Hindlimb muscle (tissue), 1 donor: Measurements from ENCODE around the gene TYK2. TPM values are rescaled to one million over a fixed set of nuclear protein-coding genes. Genes with fewer than 3 reads are reported as not detected.
A peak's percentile ranks its signal among the peaks of the same experiment; 100 is the strongest.
"Not testable (repeated sequence)": the region's sequence is repeated elsewhere in the genome, so short reads cannot be mapped to it uniquely, and the experiment has no call there.

Experiments used
- DNase-seq: peaks from one replicate; pipeline ENCODE4 v3.0.0-alpha.2; 2013
- polyA plus RNA-seq: library from polyadenylated mRNA; unstranded; fragments of 120-200 nt; gene quantifications from one replicate; pipeline ENCODE4 v1.2.1, GENCODE V29; 2013; ENCODE audit not compliant: insufficient read length

The TYK2 gene
- polyA plus RNA-seq, 1 donor, result 71.8 TPM

DNA sequence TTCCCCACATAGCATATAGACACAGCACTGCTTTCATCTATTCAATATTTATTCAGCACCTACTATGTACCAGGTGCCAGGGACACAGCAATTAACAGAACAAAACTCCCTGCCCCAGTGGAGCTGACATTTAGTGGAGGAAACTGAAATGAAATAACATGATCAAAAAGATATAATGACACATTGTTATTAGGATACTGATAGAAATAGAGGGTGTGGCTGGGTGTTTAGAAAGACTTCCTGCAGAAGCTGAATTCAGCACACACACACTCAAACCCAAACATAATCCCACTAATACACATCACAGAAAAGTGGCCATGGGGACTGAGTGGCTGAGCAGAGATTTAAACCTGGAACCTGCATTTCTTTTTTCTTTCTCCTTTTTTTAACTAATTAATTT is 26.7 kb upstream of the TYK2 start:
- DNase-seq, result no peak

DNA sequence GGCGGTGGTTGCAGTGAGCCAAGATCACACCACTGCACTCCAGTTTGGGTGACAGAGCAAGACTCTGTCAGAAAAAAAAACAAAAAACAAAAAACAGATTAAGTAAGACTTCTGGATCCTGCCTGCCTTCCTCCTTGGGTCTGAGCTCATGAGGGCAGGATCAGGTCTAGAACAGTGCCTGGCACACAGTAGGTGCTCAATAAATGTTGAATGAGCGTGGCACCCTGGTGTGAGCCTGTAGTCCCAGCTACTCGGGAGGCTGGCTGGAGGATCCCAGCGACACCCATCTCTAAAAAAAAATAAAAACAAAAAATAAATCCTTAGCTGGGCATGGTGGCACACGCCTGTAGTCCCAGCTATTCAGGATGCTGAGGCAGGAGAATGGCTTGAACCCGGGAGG is 25.8 kb upstream of the TYK2 start:
- DNase-seq, result no peak

DNA sequence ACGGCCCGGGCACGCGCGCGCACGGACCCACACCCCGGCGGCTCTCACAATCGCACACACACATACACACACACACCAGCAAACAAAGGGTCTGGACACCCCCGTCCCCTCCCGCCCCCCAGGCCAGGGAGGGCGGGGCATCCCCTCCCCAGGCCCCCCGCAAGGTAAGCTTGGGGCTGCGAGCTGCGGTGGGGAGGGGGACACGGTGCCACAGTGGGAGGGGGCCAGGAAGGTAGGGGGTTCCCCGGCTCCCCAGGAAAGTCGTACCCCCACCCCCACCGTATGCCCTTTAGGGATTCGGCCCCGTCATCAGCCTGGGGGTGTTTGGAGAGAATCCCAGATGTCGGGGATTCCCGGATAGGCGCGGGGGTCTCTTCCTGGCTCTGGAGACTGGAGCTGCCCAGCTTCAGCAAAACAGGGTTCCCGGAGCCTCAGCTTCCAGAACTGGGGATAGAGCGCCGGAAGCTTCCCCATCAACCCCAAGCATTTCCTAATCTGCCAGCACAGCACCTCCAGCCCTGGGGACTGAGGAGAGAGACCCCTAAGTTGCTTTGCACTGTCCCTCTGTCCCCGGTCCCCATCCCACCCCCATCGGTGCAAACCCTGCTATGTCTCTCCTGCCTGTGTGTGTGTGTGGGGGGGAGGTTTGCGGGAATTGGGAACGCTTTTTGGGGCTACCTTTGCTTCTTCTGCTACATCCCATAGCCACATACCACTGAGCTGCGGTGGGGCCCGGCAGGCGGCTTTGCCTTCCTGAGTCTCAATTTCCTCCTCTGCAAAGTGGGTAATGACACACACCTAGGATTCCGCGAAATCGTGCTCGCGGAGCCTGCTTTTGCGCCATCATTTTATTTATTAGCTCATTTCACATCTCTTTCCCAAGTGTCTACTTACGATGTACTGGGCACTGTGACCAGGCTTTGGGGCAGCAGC is 24.8 kb upstream of the TYK2 start:
- DNase-seq, result no peak

DNA sequence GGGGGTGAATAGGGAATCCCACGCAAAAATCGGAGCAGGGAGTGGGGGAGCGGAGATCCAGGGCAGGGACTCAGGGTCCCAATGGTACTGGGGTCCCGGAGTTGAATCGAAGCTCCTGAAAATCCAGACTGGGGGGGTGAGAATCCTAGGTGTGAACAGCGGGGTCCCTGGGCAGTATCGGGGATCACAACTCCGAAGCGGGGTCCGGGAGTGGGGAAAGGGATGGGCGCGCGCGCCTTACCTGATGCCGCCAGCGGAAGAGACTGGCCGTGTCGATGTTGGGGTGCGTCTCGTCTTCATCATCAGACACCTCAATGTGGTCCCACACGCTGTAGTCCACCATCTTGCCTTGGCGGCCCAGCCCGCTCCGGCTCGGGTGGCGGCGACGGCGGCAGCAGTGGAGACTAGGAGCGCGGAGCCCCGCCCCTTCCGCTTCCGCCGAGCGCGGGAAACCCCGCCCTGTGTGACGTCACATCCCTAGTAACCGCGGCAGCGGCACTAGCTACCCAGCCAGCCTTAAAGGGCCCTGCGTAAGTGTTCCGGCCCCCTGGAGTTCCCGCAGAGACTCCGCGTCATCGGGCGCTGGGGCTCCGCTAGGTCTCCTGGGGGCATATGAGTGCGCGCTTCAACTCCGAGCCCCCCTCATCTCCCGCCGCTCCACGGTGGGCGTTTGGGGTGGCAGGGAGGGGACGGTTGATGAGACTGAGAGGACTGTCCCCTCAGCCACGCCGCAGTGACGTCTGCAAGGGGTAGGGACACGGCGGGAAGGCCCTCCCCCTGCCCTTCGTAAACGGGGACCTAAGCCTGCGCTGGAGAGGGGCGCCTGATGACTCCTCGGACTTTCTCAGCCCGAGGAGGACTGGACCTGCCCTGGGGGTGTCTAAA is 23.0 kb upstream of the TYK2 start, which contains the start of gene CDC37:
TSS of gene CDC37 (minus strand) at position 406 of the 885 bp plus-strand sequence. CDS start at position 343, 63 bp downstream.
- DNase-seq, result peak; percentile 98

DNA sequence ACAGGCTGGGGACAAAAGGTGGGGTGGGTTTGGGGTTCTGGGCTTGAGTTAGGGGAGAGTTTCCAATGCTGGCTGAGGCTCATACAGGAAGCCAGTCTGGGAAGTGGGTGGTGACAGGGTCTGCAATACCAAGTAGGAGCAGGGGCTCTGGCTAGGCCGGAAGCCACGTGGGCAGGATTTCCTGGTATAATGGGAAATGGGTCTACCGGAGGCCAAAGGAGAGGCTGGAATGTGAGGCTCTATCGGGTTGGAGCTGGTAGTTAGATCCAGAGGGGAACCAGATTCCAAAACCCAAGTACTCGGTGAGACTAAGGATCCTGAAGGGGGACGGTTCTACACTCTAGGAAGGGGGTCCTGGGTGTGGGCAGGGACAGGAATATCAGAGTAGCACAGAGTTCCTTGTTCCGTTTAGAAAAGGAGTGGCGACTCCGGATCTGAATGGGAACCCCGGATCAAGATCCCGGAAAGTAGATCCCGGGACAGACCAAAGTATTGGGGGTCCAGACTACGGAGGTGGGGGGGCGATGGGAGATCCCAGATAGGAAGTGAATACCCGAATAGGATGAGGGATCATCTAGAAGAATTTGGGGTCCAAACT is 22.2 kb upstream of the TYK2 start:
- no peak for DNase-seq

DNA sequence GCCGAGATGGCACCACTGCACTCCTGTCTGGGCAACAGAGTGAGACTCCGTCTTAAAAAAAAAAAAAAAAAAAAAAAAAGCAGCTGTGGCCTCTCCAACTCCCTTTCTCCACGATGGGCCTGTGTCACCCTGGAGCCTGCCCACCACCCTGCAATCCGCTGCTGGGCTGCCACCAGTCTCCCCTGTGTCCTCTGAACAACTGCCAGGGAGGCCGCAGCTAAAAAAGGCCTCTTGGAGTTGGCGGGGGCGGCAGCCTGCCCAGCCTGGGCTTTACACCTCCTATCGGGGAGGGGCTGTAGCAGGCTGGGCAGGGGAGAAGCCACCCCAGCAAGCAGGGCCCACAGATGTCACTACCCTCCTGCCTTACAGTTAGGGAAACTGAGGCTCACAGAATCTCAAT is 19.5 kb upstream of the TYK2 start:
- no peak for DNase-seq

DNA sequence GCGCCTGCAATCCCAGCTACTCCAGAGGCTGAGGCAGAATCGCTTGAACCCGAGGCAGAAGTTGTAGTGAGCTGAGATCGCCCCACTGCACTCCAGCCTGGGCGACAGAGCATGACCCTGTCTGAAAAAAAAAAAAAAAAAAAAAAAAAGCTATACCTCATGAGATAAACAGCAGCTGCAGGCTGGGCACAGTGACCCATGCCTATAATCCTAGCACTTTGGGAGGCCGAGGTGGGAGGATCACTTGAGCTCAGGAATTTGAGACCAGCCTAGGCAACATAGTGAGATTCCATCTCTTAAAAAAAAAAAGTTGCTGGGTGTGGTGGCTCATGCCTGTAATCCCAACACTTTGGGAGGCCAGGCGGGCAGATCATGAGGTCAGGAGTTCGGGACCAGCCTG is 19.0 kb upstream of the TYK2 start:
- not testable (repeated sequence) for DNase-seq

DNA sequence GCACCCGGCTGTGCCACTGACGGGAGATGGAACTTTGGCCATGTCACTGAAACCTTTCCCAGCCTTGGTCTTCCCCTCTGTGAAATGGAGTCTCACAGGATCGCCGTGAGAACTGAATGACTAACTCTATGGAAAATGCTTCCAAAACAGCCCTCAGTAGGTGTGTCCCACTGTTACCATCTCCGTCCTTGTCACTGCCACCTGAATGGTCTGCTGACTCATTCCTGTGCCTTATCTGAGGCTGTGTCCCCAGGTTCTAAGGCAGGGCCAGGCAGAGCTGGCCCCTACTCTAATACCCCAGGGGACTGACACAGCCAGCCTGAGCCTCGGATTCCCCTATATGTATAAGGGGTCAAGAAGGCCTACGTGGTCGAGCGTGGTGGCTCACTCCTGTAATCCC is 18.4 kb upstream of the TYK2 start:
- DNase-seq, result no peak

DNA sequence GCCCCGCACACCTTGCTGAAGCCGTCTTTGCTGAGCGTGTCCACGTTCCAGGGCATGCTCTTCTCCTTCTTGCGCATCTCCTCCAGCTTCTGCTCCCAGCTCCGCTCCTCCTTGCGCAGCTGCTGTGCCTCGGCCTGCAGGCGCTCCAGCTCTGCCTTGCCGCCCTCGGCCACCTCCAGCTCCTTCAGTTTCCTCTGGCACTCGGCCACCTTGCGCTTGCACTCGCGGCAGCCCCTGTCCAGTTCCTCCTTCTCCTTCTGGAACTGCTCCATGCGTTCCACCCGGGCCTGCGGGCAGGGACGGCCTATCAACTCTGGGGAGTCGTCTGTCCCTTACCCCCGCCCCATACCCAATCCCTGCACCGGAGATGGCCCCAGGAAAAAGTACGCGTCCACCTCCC is 15.5 kb upstream of the TYK2 start:
- DNase-seq, result no peak

DNA sequence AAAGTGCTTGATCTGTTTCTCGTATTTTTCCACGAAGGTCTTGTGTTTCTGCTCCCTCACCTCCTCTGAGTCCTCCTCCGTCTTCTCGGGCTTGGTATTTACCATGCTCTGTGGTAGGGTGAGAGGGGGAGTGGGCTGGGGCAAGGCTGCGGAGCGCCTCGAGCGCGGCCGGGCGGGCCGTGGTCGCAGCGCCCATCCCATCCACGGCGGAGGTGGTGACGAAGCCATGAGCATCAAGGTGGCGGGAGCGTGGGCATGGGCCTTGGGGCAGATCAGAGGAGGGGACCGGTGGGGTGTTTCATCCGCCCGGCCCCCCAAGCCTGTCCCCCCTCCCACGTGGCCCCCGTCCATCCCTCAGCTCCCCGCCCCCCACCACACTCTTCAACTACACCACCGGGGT is 15.1 kb upstream of the TYK2 start:
- DNase-seq, result no peak

DNA sequence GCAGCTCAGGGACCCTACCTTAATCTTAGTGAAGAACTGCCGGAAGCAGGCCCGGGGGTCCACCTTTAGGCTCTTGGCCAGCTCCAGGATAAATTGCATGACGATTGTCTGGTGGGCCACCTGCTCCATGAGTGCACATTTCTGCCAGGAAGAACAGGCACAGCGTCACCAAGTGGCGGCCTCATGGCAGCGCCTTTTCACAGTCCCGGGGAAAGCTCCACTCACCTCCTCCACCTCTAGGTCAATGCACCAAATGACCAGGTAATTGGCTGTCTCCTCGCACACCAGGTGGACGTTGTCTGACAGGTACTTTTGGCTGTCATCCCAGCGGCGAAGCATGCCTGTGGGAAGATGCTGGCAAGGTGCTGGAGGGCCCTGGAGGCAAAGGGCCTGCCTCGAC is 14.6 kb upstream of the TYK2 start:
- DNase-seq, result no peak

DNA sequence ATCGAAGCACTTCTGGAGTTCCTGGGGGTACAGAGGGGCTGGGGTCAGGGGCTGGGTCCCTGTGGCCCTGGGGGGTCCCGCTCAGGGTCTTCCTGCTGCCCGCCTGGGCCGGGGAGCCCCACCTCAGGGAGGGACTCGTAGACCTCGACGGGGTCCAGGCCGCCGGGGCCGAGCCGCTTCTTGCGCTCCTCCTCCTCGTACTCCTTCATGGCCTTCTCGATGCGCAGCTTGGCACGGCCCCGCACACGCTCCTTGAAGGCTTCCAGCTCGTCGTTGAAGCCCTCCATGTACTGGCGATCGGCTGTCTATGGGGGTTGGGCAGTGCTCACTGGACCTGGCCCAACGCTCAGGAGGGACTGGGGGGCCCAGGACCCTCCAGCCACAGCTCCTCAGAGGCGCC is 12.8 kb upstream of the TYK2 start:
- DNase-seq, result no peak

DNA sequence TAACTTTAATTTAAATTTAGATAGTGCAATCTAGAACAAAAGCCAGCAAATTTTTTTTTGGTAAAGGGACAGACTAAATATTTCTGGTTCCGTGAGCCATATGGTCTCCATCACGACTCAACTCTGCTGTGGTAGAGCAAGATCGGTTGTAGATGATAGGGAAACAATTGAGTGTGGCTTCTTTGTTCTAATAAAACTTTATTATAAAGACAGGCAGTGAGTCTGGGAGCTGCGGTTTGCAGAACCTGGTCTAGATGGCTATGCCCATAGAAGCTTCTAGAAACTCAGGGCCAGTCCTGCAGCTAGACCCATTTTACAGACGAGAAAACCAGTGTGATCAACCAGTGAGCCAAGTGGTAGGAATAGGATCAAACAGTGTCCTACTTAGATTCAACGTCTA is 11.7 kb upstream of the TYK2 start:
- no peak for DNase-seq

DNA sequence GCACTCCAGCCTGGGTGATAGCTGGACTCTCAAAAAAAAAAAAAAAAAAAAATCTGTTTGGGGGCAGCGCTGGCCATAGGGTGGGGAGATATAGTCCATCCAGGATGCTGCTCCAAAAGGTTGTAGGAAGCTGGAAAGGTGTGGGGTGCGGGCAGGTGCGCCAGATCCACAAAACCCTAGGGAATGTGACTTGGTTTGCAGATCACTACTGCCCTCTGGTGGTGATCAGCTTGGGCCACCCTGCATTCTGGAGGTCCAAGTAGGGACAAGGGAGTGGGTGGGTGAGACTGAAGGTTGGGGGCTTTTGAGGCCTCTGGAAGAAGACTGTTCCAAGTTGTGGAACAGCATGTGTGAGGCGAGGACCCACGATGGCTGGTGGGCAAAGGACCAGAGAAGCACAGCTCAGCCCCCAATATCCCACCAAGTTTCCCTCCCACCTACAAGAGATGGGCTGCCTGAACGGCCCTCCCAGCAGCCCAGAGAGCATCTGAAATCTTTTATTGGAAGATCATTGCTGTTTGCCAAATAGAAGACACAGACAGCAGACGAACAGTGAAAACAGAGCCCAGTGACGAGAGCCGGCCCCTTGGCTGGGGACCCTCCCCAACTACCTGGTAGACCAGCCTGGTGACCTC is 10.4 kb upstream of the TYK2 start:
- peak; percentile 46 for DNase-seq

DNA sequence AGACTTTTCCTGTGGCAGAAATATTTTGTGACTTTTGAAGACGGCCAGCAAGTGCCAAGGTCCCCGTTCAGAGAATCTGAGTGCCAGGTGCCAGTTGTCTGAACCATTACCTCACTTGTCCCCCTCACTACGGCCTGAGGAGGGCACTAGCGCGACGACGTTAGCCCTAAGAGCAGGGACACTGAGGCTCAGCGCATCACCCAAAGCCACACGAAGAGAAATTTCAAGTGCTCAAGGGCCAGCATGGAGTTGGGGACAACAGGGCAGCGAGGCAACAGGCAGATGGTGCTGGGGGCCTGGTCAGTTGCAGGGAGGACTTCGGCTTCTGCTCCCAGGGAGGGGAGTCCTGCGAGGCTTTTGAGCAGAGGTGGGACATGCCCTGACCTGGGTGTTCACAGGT is 9.5 kb upstream of the TYK2 start:
- no peak for DNase-seq

DNA sequence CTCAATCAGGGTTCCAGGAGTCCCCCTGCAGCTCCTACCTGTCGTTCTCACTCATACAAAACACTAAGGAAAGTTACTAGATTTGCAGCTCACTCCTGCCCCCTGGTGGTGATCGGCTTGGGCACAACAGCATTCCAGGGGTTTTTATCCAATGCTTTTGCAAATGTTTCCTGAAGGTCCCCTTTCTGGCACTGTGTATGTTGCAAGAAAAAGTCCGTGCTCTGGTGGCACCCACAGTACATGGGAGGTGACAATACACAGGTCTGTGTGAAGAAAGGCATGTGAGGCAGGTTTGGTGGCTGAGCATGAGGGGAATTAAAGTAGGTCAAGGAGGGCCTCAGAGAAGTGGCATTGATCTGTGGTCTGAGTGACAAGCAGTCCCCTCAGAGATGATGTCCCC is 8.6 kb upstream of the TYK2 start:
- peak; percentile 79 for DNase-seq

DNA sequence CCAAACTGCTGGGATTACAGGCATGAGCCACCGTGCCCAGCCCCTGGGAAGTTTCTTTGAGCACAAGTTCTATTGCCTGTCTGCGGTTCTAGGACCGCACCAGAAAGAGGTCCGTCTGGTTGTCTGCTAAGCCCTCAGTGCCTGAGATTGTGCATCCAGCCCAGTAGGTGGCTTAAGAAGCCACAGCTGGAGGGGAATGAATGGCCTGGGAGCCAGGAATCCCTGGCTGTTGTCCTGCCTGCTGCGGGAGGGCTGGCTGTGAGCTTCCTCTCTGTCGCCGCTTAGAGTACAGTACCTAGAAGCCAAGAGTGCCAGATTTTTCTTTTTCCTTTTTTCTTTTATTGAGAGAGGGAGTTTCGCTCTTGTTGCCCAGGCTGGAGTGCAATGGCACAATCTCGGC is 4.2 kb upstream of the TYK2 start:
- DNase-seq, result no peak

DNA sequence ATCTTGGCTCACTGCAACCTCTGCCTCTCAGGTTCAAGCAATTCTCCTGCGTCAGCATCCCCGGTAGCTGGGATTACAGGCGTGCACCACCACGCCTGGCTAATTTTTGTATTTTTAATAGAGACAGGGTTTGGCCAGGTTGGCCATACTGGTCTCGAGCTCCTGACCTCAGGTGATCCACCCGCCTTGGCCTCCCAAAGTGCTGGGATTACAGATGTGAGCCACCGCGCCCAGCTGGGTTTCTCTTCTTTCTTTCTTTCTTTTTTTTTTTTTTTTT is 2.8 kb upstream of the TYK2 start:
- DNase-seq, result not testable (repeated sequence)

DNA sequence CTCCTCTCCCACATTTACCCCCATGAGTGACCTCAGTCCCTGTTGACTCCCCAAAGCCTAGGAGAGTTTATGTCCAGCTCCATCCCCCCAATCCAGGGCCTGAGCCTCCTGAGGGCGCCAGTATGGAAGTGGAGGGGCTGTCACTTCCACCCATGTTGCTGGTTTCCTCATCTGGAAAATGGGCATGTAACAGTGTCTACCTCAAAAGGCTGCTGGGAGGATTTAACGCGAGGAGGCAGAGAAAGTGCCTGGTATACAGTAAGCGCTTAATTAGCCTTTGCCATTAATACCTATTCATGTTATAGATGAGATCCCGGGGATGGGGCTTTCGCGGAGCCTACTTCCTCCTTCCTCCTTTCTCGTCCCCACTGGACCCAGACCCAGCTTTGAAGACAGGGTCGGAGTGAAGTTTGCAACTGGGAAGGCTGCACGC is 476 bp downstream of the TYK2 start:
- DNase-seq, result no peak

DNA sequence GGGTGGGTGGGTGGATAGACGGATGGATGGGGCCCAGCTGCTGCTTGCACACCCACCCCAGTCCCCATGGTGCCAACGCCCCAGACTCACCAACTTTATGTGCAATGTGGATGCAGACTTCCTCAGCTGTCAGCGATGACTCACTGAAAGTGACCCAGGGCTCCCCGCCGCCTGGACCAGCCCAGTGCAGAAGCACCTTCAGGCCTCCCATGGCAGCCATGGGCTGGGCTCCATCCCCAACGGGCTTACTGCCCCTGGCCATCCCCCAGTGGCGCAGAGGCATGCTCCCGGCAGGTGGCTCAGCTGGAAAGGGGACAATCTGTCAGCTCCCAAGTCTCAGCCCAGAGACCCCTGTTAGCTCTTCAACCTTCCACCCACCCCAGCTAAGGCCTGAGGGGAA is 2.2 kb downstream of the TYK2 start:
- no peak for DNase-seq

DNA sequence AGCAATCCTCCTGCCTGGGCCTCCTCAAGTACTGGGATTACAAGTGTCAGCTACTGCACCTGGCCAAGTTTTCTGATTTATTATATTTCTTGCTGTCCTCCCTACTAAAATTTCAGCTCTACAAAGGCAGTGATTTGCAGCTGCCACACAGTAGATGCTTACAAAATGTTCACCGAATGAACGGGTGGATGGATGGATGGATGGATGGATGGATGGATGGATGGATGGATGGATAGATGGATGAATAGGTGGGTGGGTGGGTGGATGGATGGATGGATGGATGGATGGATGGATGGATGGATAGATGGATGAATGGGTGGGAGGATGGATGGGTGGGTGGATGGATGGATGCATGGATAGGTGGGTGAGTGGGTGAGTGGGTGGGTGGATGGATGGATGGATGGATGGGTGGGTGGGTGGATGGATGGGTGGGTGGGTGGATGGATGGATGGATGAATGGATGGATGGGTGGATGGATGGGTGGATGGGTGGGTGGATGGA is 3.2 kb downstream of the TYK2 start:
- DNase-seq, result not testable (repeated sequence)

DNA sequence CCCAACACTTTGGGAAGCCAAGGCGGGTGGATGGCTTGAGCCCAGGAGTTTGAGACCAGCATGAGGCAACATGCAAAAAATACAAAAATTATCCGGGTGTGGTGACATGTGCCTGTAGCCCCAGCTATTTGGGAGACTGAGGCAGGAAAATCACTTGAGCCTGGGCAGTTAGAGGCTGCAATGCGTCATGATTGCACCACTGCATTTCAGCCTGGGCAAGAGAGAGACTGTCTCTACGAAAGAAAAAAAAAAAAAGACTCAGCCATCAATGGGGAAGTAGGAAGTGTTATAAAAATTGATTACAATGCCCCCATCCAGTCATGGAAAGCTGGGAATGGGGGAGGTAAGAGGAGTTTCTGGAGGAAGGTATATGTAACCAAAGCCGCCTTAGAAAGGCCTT is 5.4 kb downstream of the TYK2 start:
- DNase-seq, result no peak

DNA sequence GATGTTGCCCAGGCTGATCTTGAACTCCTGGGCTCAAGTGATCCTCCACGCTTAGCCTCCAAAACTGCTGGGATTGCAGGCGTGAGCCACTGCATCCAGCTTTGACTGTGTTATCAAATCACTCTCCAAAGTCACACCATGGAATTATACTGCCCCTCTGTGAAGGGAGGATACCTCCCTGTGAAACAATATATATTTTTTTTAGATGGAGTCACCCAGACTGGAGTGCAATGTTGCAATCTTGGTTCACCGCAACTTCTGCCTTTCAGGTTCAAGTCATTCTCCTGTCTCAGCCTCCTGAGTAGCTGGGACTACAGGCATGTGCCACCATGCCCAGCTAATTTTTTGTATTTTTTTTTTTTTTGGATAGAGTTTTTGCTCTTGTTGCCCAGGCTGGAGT is 7.7 kb downstream of the TYK2 start:
- no peak for DNase-seq
